Muscle layer of duodenum (tissue), 2 donors: Measurements from ENCODE around the gene LTBP4.

Experiments used
- H3K27ac ChIP-seq: one replicate; pipeline ENCODE4 v1.7.0; 2013; ENCODE audit warnings: mild to moderate bottlenecking, low read length
- H3K27me3 ChIP-seq: one replicate; pipeline ENCODE4 v1.7.0; 2013; ENCODE audit warnings: low read depth, mild to moderate bottlenecking, control low read depth, low read length
- H3K36me3 ChIP-seq, 2 donors: one replicate each; pipeline ENCODE4 v1.7.0; 2013; ENCODE audit warnings: low read length in 2 of 2, control low read depth in 1 of 2, mild to moderate bottlenecking in 1 of 2; ENCODE audit not compliant: insufficient read depth in 2 of 2, control insufficient read depth in 1 of 2
- H3K4me1 ChIP-seq, 2 donors: one replicate each; pipeline ENCODE4 v1.7.0; 2013; ENCODE audit warnings: low read length in 2 of 2, mild to moderate bottlenecking in 2 of 2, control low read depth in 1 of 2, moderate library complexity in 1 of 2; ENCODE audit not compliant: insufficient read depth in 2 of 2, control insufficient read depth in 1 of 2
- H3K4me3 ChIP-seq, 2 donors: one replicate each; pipeline ENCODE4 v1.7.0; 2013; ENCODE audit warnings: low read length in 2 of 2, low read depth in 1 of 2, mild to moderate bottlenecking in 1 of 2
- H3K9me3 ChIP-seq, 2 donors: one replicate each; pipeline ENCODE4 v1.7.0; 2013; ENCODE audit warnings: low read length in 2 of 2, control low read depth in 1 of 2, mild to moderate bottlenecking in 1 of 2; ENCODE audit not compliant: control insufficient read depth in 1 of 2
- donor health status: healthy.

LTBP4 gene

GRCh38 chr19:40626918-40627317 is 25.7 kb downstream of the LTBP4 start:
- Histone ChIP-seq H3K27me3 (no peaks in the 10 kb centered on the region), H3K36me3 (peaks cover 6 to 30% of the 10 kb centered on the region in 2 donors), H3K4me3 (no peak overlapping the region), H3K9me3 (no peaks in the 10 kb centered on the region), H3K4me1 (no peaks in the 10 kb centered on the region), H3K27ac (no peak overlapping the region)

- H3K27me3 ChIP-seq, result no peaks in the 10 kb centered on the region
- H3K27ac ChIP-seq, result no peak overlapping the region
- no peak overlapping the region for H3K4me3 ChIP-seq
- no peaks in the 10 kb centered on the region for H3K4me1 ChIP-seq
- no peaks in the 10 kb centered on the region for H3K9me3 ChIP-seq
- peaks cover 6 to 23% of the 10 kb centered on the region in 2 donors for H3K36me3 ChIP-seq
Measured at GRCh38 chr19:40627486-40628279, 26.5 kb downstream of the LTBP4 start.

GRCh38 chr19:40629346-40629745 is 28.2 kb downstream of the LTBP4 start:
- peaks cover 0 to 6% of the 10 kb centered on the region in 2 donors for H3K4me1 ChIP-seq
- H3K36me3 ChIP-seq, result peaks cover 6 to 23% of the 10 kb centered on the region in 2 donors
- no peaks in the 10 kb centered on the region for H3K9me3 ChIP-seq
- no peak overlapping the region for H3K4me3 ChIP-seq
- H3K27me3 ChIP-seq, result no peaks in the 10 kb centered on the region
- no peak overlapping the region for H3K27ac ChIP-seq

GRCh38 chr19:40630571-40631160 is 29.5 kb downstream of the LTBP4 start:
- Histone ChIP-seq H3K27me3 (no peaks in the 10 kb centered on the region), H3K9me3 (no peaks in the 10 kb centered on the region), H3K27ac (no peak overlapping the region), H3K36me3 (peaks cover 6 to 22% of the 10 kb centered on the region in 2 donors), H3K4me1 (peaks cover 0 to 6% of the 10 kb centered on the region in 2 donors), H3K4me3 (no peak overlapping the region)

GRCh38 chr19:40632311-40633036 is 31.3 kb downstream of the LTBP4 start:
- Histone ChIP-seq H3K4me3 (no peak overlapping the region), H3K36me3 (peaks cover 0 to 8% of the 10 kb centered on the region in 2 donors), H3K4me1 (peaks cover 0 to 6% of the 10 kb centered on the region in 2 donors), H3K9me3 (no peaks in the 10 kb centered on the region), H3K27ac (no peak overlapping the region), H3K27me3 (no peaks in the 10 kb centered on the region)

GRCh38 chr19:40633207-40633606 is 32.0 kb downstream of the LTBP4 start:
- Histone ChIP-seq H3K9me3 (no peaks in the 10 kb centered on the region), H3K36me3 (peaks cover 0 to 8% of the 10 kb centered on the region in 2 donors), H3K27ac (no peak overlapping the region), H3K4me1 (peaks cover 0 to 6% of the 10 kb centered on the region in 2 donors), H3K27me3 (no peaks in the 10 kb centered on the region), H3K4me3 (no peak overlapping the region)

- no peak overlapping the region for H3K4me3 ChIP-seq
- H3K36me3 ChIP-seq, result no peaks in the 10 kb centered on the region
- H3K27me3 ChIP-seq, result no peaks in the 10 kb centered on the region
- H3K4me1 ChIP-seq, result peaks cover 0 to 12% of the 10 kb centered on the region in 2 donors
- no peaks in the 10 kb centered on the region for H3K9me3 ChIP-seq
- no peak overlapping the region for H3K27ac ChIP-seq
Measured at GRCh38 chr19:40638327-40638726, 37.2 kb downstream of the LTBP4 start.

- H3K4me1 ChIP-seq, result peaks cover 0 to 6% of the 10 kb centered on the region in 2 donors
- no peak overlapping the region for H3K4me3 ChIP-seq
- no peak overlapping the region for H3K27ac ChIP-seq
- no peaks in the 10 kb centered on the region for H3K9me3 ChIP-seq
- H3K36me3 ChIP-seq, result no peaks in the 10 kb centered on the region
- no peaks in the 10 kb centered on the region for H3K27me3 ChIP-seq
Measured at GRCh38 chr19:40639638-40639982, 38.4 kb downstream of the LTBP4 start.

GRCh38 chr19:40640744-40641143 is 39.6 kb downstream of the LTBP4 start:
- H3K27ac ChIP-seq, result no peak overlapping the region
- H3K4me3 ChIP-seq, result no peak overlapping the region
- H3K4me1 ChIP-seq, result peaks cover 0 to 13% of the 10 kb centered on the region in 2 donors
- no peaks in the 10 kb centered on the region for H3K27me3 ChIP-seq
- no peaks in the 10 kb centered on the region for H3K9me3 ChIP-seq
- H3K36me3 ChIP-seq, result no peaks in the 10 kb centered on the region

GRCh38 chr19:40641281-40641680 is 40.1 kb downstream of the LTBP4 start:
- Histone ChIP-seq H3K27me3 (no peaks in the 10 kb centered on the region), H3K27ac (no peak overlapping the region), H3K4me1 (peaks cover 0 to 16% of the 10 kb centered on the region in 2 donors), H3K36me3 (no peaks in the 10 kb centered on the region), H3K4me3 (no peak overlapping the region), H3K9me3 (no peaks in the 10 kb centered on the region)

GRCh38 chr19:40642051-40642706 is 41.0 kb downstream of the LTBP4 start:
- Histone ChIP-seq H3K36me3 (no peaks in the 10 kb centered on the region), H3K27me3 (no peaks in the 10 kb centered on the region), H3K27ac (no peak overlapping the region), H3K9me3 (no peaks in the 10 kb centered on the region), H3K4me1 (peaks cover 0 to 23% of the 10 kb centered on the region in 2 donors), H3K4me3 (no peak overlapping the region)
